ENCODE results near the gene C2orf76.

The C2orf76 gene

DNA sequence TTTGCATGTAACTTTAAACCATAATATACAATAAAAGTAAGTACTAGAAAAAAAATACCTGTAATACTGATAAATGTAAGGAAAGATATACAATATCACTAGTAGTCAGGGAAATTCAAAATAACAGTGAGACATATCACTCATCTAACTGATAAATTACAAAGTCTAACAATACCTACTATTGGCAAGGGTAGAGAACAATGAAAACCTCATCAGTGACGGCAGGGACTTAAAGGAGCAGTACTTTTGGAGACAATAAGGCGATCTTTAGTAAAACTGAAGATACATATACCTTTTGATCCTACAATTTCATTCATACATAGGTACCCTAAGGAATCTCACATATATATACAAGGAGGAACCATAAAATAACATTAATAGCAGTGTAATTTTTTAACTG lies 24.9 kb downstream of the C2orf76 start:
- no peak for TF ChIP-seq ZNF565 (CRISPR knock-in tag; conservative IDR thresholded peaks at IDR 0.05; ENCODE audit: low read depth)
- no peak for TF ChIP-seq ZNF70 (CRISPR knock-in tag; IDR thresholded peaks at IDR 0.05)
- TF ChIP-seq ESRRG (CRISPR knock-in tag; IDR thresholded peaks at IDR 0.05): no peak
- TF ChIP-seq ZC3H10 (CRISPR knock-in tag; IDR thresholded peaks at IDR 0.05): no peak
- no peak for TF ChIP-seq BACH2 (CRISPR knock-in tag; IDR thresholded peaks at IDR 0.05; ENCODE audit: borderline replicate concordance)
- no peak for TF ChIP-seq TCF4 (CRISPR knock-in tag; IDR thresholded peaks at IDR 0.05; ENCODE audit: borderline replicate concordance)
- no peak for TF ChIP-seq ZFP3 (CRISPR knock-in tag; IDR thresholded peaks at IDR 0.05)
- TF ChIP-seq CREB5 (CRISPR knock-in tag; IDR thresholded peaks at IDR 0.05; ENCODE audit: low read depth): no peak
- TF ChIP-seq GLIS3 (CRISPR knock-in tag; IDR thresholded peaks at IDR 0.05): no peak
- TF ChIP-seq SNAI2 (CRISPR knock-in tag; IDR thresholded peaks at IDR 0.05): no peak
- no peak for TF ChIP-seq ARNTL (CRISPR knock-in tag; IDR thresholded peaks at IDR 0.05; ENCODE audit: borderline replicate concordance, low read depth)
- no peak for TF ChIP-seq PPARA (CRISPR knock-in tag; IDR thresholded peaks at IDR 0.05; ENCODE audit: borderline replicate concordance)
- TF ChIP-seq PATZ1 (CRISPR knock-in tag; IDR thresholded peaks at IDR 0.05; ENCODE audit: borderline replicate concordance): no peak
- ATAC-seq: no peak

- no peak for TF ChIP-seq CSRNP3 (CRISPR knock-in tag; IDR thresholded peaks at IDR 0.05)
- TF ChIP-seq ZC3H10 (CRISPR knock-in tag; IDR thresholded peaks at IDR 0.05): no peak
- no peak for TF ChIP-seq POU6F1 (CRISPR knock-in tag; IDR thresholded peaks at IDR 0.05; ENCODE audit: borderline replicate concordance, low read depth)
- no peak for TF ChIP-seq ZFP30 (CRISPR knock-in tag; IDR thresholded peaks at IDR 0.05)
- TF ChIP-seq TOX (CRISPR knock-in tag; IDR thresholded peaks at IDR 0.05; ENCODE audit: borderline replicate concordance): no peak
- TF ChIP-seq CSDC2 (CRISPR knock-in tag; IDR thresholded peaks at IDR 0.05): no peak
- TF ChIP-seq ESRRG (CRISPR knock-in tag; IDR thresholded peaks at IDR 0.05): no peak
- TF ChIP-seq PPARA (CRISPR knock-in tag; IDR thresholded peaks at IDR 0.05; ENCODE audit: borderline replicate concordance): no peak
- no peak for TF ChIP-seq TCF4 (CRISPR knock-in tag; IDR thresholded peaks at IDR 0.05; ENCODE audit: borderline replicate concordance)
- no peak for ATAC-seq
These were observed 27.1 kb downstream of the C2orf76 start for GRCh38 chr2:119339562-119339923.

GRCh38 chr2:119338826-119339561 lies 27.6 kb downstream of the C2orf76 start:
- no peak for TF ChIP-seq POU6F1 (CRISPR knock-in tag; IDR thresholded peaks at IDR 0.05; ENCODE audit: borderline replicate concordance, low read depth)
- no peak for TF ChIP-seq TOX (CRISPR knock-in tag; IDR thresholded peaks at IDR 0.05; ENCODE audit: borderline replicate concordance)
- TF ChIP-seq TCF4 (CRISPR knock-in tag; IDR thresholded peaks at IDR 0.05; ENCODE audit: borderline replicate concordance): no peak
- no peak for TF ChIP-seq ZFP3 (CRISPR knock-in tag; IDR thresholded peaks at IDR 0.05)
- no peak for TF ChIP-seq PPARA (CRISPR knock-in tag; IDR thresholded peaks at IDR 0.05; ENCODE audit: borderline replicate concordance)
- TF ChIP-seq CREB5 (CRISPR knock-in tag; IDR thresholded peaks at IDR 0.05; ENCODE audit: low read depth): no peak
- TF ChIP-seq CSRNP3 (CRISPR knock-in tag; IDR thresholded peaks at IDR 0.05): no peak
- no peak for TF ChIP-seq OSR1 (CRISPR knock-in tag; IDR thresholded peaks at IDR 0.05)
- TF ChIP-seq, protein P1, sequence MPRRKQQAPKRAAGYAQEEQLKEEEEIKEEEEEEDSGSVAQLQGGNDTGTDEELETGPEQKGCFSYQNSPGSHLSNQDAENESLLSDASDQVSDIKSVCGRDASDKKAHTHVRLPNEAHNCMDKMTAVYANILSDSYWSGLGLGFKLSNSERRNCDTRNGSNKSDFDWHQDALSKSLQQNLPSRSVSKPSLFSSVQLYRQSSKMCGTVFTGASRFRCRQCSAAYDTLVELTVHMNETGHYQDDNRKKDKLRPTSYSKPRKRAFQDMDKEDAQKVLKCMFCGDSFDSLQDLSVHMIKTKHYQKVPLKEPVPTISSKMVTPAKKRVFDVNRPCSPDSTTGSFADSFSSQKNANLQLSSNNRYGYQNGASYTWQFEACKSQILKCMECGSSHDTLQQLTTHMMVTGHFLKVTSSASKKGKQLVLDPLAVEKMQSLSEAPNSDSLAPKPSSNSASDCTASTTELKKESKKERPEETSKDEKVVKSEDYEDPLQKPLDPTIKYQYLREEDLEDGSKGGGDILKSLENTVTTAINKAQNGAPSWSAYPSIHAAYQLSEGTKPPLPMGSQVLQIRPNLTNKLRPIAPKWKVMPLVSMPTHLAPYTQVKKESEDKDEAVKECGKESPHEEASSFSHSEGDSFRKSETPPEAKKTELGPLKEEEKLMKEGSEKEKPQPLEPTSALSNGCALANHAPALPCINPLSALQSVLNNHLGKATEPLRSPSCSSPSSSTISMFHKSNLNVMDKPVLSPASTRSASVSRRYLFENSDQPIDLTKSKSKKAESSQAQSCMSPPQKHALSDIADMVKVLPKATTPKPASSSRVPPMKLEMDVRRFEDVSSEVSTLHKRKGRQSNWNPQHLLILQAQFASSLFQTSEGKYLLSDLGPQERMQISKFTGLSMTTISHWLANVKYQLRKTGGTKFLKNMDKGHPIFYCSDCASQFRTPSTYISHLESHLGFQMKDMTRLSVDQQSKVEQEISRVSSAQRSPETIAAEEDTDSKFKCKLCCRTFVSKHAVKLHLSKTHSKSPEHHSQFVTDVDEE (CRISPR knock-in tag; IDR thresholded peaks at IDR 0.05): no peak
- ATAC-seq: no peak
